ENCODE results near the gene CCDC154. TPM values are rescaled to one million over a fixed set of nuclear protein-coding genes. Genes with fewer than 3 reads are reported as not detected.

Gene CCDC154
- polyA plus RNA-seq, 2 donors: 0.44 to 0.98 TPM

DNA sequence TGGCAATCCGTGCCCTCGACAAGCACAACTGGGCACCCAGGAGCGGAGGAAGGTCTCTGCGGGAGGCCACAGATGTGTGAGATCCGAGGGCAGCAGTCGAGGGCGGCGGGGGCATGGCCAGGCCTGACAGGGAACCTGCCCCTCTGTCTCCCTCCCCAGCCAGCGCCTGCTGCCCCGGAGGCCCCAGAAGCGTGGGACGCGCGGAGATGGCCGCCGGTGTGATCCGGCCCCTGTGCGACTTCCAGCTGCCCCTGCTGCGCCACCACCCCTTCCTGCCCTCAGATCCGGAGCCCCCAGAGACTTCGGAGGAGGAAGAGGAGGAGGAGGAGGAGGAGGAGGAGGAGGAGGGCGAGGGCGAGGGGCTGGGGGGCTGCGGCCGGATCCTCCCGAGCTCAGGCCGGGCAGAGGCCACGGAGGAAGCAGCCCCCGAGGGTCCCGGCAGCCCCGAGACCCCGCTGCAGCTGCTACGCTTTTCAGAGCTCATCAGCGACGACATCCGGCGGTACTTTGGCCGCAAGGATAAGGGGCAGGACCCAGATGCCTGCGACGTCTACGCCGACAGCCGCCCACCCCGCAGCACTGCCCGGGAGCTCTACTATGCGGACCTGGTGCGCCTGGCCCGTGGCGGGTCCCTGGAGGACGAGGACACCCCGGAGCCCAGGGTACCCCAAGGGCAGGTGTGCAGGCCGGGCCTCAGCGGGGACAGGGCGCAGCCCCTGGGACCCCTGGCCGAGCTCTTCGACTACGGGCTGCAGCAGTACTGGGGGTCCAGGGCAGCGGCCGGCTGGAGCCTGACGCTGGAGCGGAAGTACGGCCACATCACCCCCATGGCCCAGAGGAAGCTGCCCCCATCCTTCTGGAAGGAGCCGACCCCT, 11.7 kb downstream of the CCDC154 start:
- H3K27ac ChIP-seq (ENCODE audit: low read depth in 2 of 2, low read length in 1 of 2): no peak overlapping the region
- WGBS, 2 donors: 78% methylated on average over 59 to 63 of the region's 63 CpGs
- no peaks in the 10 kb centered on the region for H3K4me1 ChIP-seq (ENCODE audit: control insufficient read depth in 2 of 2, insufficient read depth in 2 of 2, low read length in 1 of 2)
- no peaks in the 10 kb centered on the region for H3K36me3 ChIP-seq (ENCODE audit: control insufficient read depth in 2 of 2, insufficient read depth in 2 of 2, low read length in 1 of 2)
- H3K4me3 ChIP-seq (ENCODE audit: low read depth in 1 of 2, low read length in 2 of 2): no peak overlapping the region
- H3K27me3 ChIP-seq (ENCODE audit: control insufficient read depth in 1 of 2, insufficient read depth in 2 of 2, low read length in 2 of 2): no peaks in the 10 kb centered on the region
- no peaks in the 10 kb centered on the region for H3K9me3 ChIP-seq (ENCODE audit: control insufficient read depth in 2 of 2, insufficient read depth in 1 of 2, low read depth in 1 of 2, low read length in 1 of 2)

DNA sequence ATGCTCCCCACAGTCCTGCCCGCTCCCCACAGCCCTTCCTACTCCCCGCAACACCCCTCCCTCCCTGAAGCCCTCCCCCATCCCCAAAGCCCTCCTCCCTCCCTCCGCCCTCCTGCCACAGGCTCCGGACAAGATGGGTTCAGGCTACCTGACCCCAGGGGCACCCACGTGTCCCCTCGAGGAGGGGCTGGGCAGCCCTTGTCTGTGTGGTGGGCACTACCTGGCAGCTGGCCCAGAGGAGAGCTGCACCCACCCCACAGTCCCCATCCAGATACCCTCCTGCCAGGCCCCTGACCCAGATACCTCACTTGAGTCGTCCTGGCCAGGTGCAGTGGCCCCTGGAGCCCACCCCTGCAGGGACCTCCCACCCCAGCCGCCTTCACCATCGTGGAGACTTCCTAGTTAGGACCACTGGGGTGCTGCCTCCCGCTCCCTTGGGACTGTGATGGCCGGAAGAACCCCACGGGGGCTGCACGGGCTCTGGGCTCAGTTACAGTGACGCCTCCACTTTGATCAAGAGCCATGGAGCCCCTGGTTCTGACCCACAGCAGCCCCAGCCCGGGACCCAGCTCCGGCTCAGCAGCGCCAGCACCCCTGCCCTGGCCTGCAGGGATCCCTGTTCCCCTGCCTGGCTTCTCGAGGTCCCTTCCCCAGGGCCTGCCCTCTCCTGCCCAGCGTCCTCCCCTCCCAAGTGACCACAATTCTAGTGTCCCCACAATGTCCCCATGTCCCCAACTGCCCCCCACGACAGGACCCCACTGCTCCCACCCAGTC, 12.7 kb downstream of the CCDC154 start:
- Histone ChIP-seq H3K36me3 (ENCODE audit: control insufficient read depth in 2 of 2, insufficient read depth in 2 of 2, low read length in 1 of 2) (no peaks in the 10 kb centered on the region), H3K9me3 (ENCODE audit: control insufficient read depth in 2 of 2, insufficient read depth in 1 of 2, low read depth in 1 of 2, low read length in 1 of 2) (no peaks in the 10 kb centered on the region), H3K4me1 (ENCODE audit: control insufficient read depth in 2 of 2, insufficient read depth in 2 of 2, low read length in 1 of 2) (no peaks in the 10 kb centered on the region), H3K4me3 (ENCODE audit: low read depth in 1 of 2, low read length in 2 of 2) (no peak overlapping the region), H3K27me3 (ENCODE audit: control insufficient read depth in 1 of 2, insufficient read depth in 2 of 2, low read length in 2 of 2) (no peaks in the 10 kb centered on the region), H3K27ac (ENCODE audit: low read depth in 2 of 2, low read length in 1 of 2) (no peak overlapping the region)
- 70 to 72% methylated on average over 19 to 20 of the region's 20 CpGs for WGBS, 2 donors

DNA sequence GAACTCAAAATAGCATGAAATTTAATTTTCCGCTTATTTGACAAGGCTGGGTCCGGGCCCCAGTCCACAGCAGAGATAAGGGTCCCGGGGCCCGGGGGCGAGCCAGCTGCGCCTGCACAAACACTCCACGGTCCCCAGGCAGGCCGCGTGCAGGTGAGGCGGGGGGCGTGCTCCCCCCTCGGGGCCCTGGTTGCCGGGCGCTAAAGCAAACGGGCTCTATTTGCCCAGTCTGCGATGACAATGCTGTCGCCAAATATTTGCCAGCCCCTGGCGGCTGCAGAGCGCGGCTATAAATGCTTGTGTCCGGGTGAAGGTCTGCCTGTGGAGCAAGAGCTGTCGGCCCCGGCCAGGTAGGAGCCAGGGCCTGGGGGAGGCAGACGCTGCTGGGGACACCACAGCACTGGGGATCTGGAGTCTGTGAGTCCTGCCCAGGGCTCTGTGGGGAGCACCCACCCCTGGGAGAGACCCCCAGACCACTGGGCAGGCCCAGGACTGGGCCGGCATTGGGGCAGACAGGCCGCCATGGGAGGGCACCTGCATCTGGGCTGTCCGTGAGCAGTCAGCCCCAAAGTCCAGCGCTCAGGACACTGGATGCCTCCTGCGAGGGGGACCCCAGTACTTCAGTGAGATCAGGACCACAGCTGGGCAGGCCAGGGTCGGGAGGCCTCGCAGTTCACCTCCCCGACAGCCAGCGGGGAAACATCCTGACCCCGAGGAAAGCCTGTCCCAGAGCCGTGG, 13.4 kb downstream of the CCDC154 start, which contains the start of gene PERCC1:
PERCC1 (plus strand) TSS at position 320 of the 738 bp plus-strand sequence. CDS start 1,516 bp downstream, outside the sequence.
- no peaks in the 10 kb centered on the region for H3K4me1 ChIP-seq (ENCODE audit: control insufficient read depth in 2 of 2, insufficient read depth in 2 of 2, low read length in 1 of 2)
- H3K36me3 ChIP-seq (ENCODE audit: control insufficient read depth in 2 of 2, insufficient read depth in 2 of 2, low read length in 1 of 2): no peaks in the 10 kb centered on the region
- 42 to 49% methylated on average over 34 to 35 of the region's 35 CpGs for WGBS, 2 donors
- no peaks in the 10 kb centered on the region for H3K9me3 ChIP-seq (ENCODE audit: control insufficient read depth in 2 of 2, insufficient read depth in 1 of 2, low read depth in 1 of 2, low read length in 1 of 2)
- no peak within 1 kb of the TSS for H3K27ac ChIP-seq (ENCODE audit: low read depth in 2 of 2, low read length in 1 of 2)
- H3K27me3 ChIP-seq (ENCODE audit: control insufficient read depth in 1 of 2, insufficient read depth in 2 of 2, low read length in 2 of 2): no peaks in the 10 kb centered on the region
- H3K4me3 ChIP-seq (ENCODE audit: low read depth in 1 of 2, low read length in 2 of 2): no peak within 1 kb of the TSS

DNA sequence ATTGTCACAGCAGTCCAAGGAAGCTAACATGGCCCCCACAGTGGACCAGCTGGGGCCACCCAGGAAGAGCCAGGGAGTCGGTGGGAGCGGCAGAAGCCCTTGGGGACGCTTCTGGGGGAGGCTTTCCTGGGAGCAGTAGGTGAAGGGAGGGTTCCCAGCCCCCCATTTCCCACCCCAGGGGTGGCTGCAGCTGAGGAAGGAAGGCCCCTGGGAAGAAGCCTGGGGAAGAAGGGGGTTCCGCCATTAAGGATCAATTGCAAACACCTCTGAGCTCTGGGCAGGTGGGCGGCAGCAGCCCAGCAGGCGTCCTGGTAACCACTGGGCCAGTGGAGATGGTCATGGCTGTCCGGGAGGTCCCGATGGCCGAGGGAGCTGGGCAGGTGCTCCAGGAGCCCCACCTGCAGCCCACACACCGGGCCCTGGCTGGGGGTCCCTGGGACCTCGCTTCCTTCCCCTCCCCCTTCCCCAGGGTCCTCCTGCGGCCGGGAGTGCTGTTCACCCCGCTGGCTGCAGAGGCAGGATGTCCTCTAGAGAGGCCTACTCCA, 14.1 kb downstream of the CCDC154 start:
- H3K27ac ChIP-seq (ENCODE audit: low read depth in 2 of 2, low read length in 1 of 2): no peak overlapping the region
- no peaks in the 10 kb centered on the region for H3K9me3 ChIP-seq (ENCODE audit: control insufficient read depth in 2 of 2, insufficient read depth in 1 of 2, low read depth in 1 of 2, low read length in 1 of 2)
- WGBS, 2 donors: 54 to 55% methylated on average over 13 to 14 of the region's 14 CpGs
- H3K4me3 ChIP-seq (ENCODE audit: low read depth in 1 of 2, low read length in 2 of 2): no peak overlapping the region
- no peaks in the 10 kb centered on the region for H3K4me1 ChIP-seq (ENCODE audit: control insufficient read depth in 2 of 2, insufficient read depth in 2 of 2, low read length in 1 of 2)
- H3K27me3 ChIP-seq (ENCODE audit: control insufficient read depth in 1 of 2, insufficient read depth in 2 of 2, low read length in 2 of 2): no peaks in the 10 kb centered on the region
- H3K36me3 ChIP-seq (ENCODE audit: control insufficient read depth in 2 of 2, insufficient read depth in 2 of 2, low read length in 1 of 2): no peaks in the 10 kb centered on the region

DNA sequence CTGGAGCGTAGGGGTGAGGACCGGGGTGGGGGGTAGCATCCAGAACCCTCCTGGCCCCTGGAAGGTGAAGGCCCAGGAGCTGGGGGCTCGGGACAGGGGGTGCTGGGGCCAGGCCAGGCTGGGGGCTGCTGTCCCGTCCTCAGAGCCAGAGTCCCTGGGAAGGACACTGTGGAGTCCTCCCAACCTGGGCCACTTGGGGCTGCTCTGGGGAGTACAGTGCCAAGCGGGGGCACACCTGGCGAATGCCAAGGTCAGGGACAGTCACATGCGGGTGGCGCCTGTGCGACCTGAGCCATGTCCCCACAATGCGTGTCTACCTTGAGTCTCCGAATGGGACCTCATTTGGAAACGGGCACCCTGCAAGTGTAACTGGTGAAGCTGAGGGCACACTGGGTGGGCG, 14.7 kb downstream of the CCDC154 start:
- no peaks in the 10 kb centered on the region for H3K36me3 ChIP-seq (ENCODE audit: control insufficient read depth in 2 of 2, insufficient read depth in 2 of 2, low read length in 1 of 2)
- H3K9me3 ChIP-seq (ENCODE audit: control insufficient read depth in 2 of 2, insufficient read depth in 1 of 2, low read depth in 1 of 2, low read length in 1 of 2): no peaks in the 10 kb centered on the region
- no peaks in the 10 kb centered on the region for H3K4me1 ChIP-seq (ENCODE audit: control insufficient read depth in 2 of 2, insufficient read depth in 2 of 2, low read length in 1 of 2)
- H3K27me3 ChIP-seq (ENCODE audit: control insufficient read depth in 1 of 2, insufficient read depth in 2 of 2, low read length in 2 of 2): no peaks in the 10 kb centered on the region
- no peak overlapping the region for H3K4me3 ChIP-seq (ENCODE audit: low read depth in 1 of 2, low read length in 2 of 2)
- H3K27ac ChIP-seq (ENCODE audit: low read depth in 2 of 2, low read length in 1 of 2): no peak overlapping the region
- WGBS, 2 donors: 86 to 87% methylated on average over 13 of the region's 13 CpGs

DNA sequence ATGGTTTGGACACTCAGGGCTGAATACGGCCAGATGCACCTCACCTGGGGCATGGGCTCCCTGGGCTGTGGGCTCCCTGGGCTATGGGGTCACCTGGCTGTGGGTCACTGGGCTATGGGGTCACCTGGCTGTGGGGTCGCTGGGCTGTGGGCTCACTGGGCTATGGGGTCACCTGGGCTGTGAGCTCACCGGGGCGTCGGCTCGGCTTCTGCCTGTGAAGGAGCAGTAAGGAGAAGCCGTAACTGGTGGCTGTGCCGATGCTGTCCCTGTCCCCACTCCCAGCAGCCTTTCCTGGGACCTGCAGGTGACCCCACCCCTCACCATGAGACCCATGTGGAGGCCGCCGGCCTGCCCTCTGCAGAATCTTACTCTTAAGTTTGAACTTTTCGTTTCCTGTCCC, 15.3 kb downstream of the CCDC154 start:
- no peaks in the 10 kb centered on the region for H3K36me3 ChIP-seq (ENCODE audit: control insufficient read depth in 2 of 2, insufficient read depth in 2 of 2, low read length in 1 of 2)
- 79 to 80% methylated on average over 11 of the region's 11 CpGs for WGBS, 2 donors
- no peak overlapping the region for H3K27ac ChIP-seq (ENCODE audit: low read depth in 2 of 2, low read length in 1 of 2)
- H3K9me3 ChIP-seq (ENCODE audit: control insufficient read depth in 2 of 2, insufficient read depth in 1 of 2, low read depth in 1 of 2, low read length in 1 of 2): no peaks in the 10 kb centered on the region
- H3K4me1 ChIP-seq (ENCODE audit: control insufficient read depth in 2 of 2, insufficient read depth in 2 of 2, low read length in 1 of 2): no peaks in the 10 kb centered on the region
- H3K27me3 ChIP-seq (ENCODE audit: control insufficient read depth in 1 of 2, insufficient read depth in 2 of 2, low read length in 2 of 2): no peaks in the 10 kb centered on the region
- H3K4me3 ChIP-seq (ENCODE audit: low read depth in 1 of 2, low read length in 2 of 2): no peak overlapping the region

DNA sequence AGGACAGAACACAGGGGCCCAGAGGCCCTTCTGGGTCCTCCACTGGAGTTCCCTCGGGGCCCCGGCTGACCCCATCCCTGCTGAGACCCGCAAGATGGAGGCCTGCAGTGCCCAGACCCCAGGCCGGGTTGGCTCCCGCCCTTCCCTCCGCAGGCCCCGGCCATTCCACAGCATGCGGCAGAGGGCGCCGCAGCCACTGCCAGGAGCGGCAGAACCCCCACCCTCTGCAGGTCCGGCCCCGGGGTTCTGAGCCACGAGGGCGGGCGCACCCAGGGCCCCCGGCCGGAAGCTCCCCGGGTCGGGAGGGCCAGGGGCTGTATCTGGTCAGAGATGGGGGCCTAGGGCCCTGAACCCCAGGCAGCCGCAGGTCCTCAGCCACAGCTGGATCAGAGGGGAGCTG, 15.8 kb downstream of the CCDC154 start:
- Histone ChIP-seq H3K36me3 (ENCODE audit: control insufficient read depth in 2 of 2, insufficient read depth in 2 of 2, low read length in 1 of 2) (no peaks in the 10 kb centered on the region), H3K9me3 (ENCODE audit: control insufficient read depth in 2 of 2, insufficient read depth in 1 of 2, low read depth in 1 of 2, low read length in 1 of 2) (no peaks in the 10 kb centered on the region), H3K4me1 (ENCODE audit: control insufficient read depth in 2 of 2, insufficient read depth in 2 of 2, low read length in 1 of 2) (no peaks in the 10 kb centered on the region), H3K27me3 (ENCODE audit: control insufficient read depth in 1 of 2, insufficient read depth in 2 of 2, low read length in 2 of 2) (no peaks in the 10 kb centered on the region), H3K4me3 (ENCODE audit: low read depth in 1 of 2, low read length in 2 of 2) (no peak overlapping the region), H3K27ac (ENCODE audit: low read depth in 2 of 2, low read length in 1 of 2) (no peak overlapping the region)
- 23 to 38% methylated on average over 15 to 21 of the region's 21 CpGs for WGBS, 2 donors

DNA sequence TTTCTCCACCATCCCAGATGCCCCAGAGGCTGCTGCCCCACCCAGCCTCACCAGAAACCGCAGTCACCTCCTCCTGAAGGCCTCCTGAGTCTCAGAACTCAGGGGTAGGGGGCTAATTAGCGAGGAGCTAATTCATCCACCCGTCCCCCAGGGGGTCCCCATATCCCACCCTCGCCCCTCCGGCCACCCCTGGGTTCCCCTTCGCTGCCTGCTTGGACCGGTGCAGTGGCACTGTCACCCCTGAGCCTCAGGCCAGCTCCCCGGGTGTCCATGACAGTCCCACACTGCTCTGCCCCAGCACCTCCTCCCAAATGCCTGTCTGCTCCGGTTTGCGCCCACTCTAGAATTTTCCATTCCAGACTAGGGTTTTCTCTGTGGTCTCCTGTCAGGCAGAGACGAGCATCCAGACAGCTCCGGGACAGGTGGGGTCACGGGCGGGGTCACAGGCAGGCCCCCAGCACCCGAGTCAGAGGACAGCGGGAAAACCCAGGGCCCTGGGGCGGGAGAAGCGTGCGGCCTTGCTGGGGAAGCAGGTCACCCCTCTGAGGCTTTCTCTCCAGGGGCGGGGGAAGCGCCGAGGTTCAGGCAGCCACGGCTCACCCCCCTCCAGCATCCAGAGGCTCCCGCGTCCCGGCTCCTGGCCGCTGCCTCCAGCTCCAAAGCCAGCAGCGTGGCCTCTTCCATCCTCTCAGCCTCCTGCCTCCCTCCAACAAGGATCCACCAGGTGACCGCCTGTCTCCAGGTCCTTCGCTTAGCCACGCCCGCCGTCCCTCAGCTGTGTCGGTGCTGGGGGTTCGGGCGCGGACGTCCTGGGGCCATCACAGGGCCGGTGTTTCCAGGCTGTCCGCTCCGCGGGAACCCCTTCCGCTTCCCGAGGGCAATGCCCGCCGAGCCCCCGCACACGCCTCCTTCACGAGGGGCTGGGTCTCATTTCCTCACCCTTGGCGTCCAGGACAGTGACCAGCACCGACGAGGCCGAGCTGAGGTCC, 16.6 kb downstream of the CCDC154 start:
- no peaks in the 10 kb centered on the region for H3K9me3 ChIP-seq (ENCODE audit: control insufficient read depth in 2 of 2, insufficient read depth in 1 of 2, low read depth in 1 of 2, low read length in 1 of 2)
- H3K27me3 ChIP-seq (ENCODE audit: control insufficient read depth in 1 of 2, insufficient read depth in 2 of 2, low read length in 2 of 2): no peaks in the 10 kb centered on the region
- no peak overlapping the region for H3K4me3 ChIP-seq (ENCODE audit: low read depth in 1 of 2, low read length in 2 of 2)
- H3K27ac ChIP-seq (ENCODE audit: low read depth in 2 of 2, low read length in 1 of 2): no peak overlapping the region
- no peaks in the 10 kb centered on the region for H3K36me3 ChIP-seq (ENCODE audit: control insufficient read depth in 2 of 2, insufficient read depth in 2 of 2, low read length in 1 of 2)
- 80 to 85% methylated on average over 50 to 53 of the region's 53 CpGs for WGBS, 2 donors
- H3K4me1 ChIP-seq (ENCODE audit: control insufficient read depth in 2 of 2, insufficient read depth in 2 of 2, low read length in 1 of 2): no peaks in the 10 kb centered on the region
